Ovary (tissue), 9 donors: ENCODE data around the gene OTULIN. TPM values are rescaled to one million over a fixed set of nuclear protein-coding genes. Genes with fewer than 3 reads are reported as not detected.

ENCODE experiments used
- DNase-seq, 5 donors: peaks; one replicate each; pipeline ENCODE4 v3.0.0-alpha.2; 2019 to 2020
- H3K27ac ChIP-seq, 2 donors: fragments of 200-600 bp; one replicate each; pipeline versions ENCODE4 v1.5.1 to v1.8.0; 2019 to 2022
- H3K27me3 ChIP-seq: fragments of 200-600 bp; one replicate; pipeline ENCODE4 v1.8.0; 2022
- H3K36me3 ChIP-seq: fragments of 200-600 bp; sonication (generic); one replicate; pipeline ENCODE4 v1.5.1; 2019
- H3K4me1 ChIP-seq: one replicate; pipeline ENCODE4 v1.8.1; 2013; ENCODE audit warnings: mild to moderate bottlenecking, moderate library complexity; ENCODE audit not compliant: insufficient read depth
- H3K4me3 ChIP-seq: fragments of 200-600 bp; sonication (generic); one replicate; pipeline ENCODE4 v1.5.1; 2017
- H3K9me3 ChIP-seq, 2 donors: fragments of 200-600 bp in 1 of 2; sonication (generic) in 1 of 2; one replicate each; pipeline versions ENCODE4 v1.5.1 to v1.8.1; 2013 to 2019; ENCODE audit warnings: mild to moderate bottlenecking in 1 of 2, moderate library complexity in 1 of 2
- EP300 ChIP-seq: sonication (generic); formaldehyde crosslinking; IDR thresholded peaks from one replicate; pipeline ENCODE4 v1.6.1; 2017; ENCODE audit warnings: antibody characterized with exemption
- POLR2A ChIP-seq: fragments of 450-650 bp; IDR thresholded peaks from one replicate; pipeline ENCODE4 v1.6.1; 2017; ENCODE audit warnings: antibody characterized with exemption, mild to moderate bottlenecking, moderate library complexity
- WGBS, 3 donors: extraction: QIAGEN DNeasy Blood & Tissue Kit in 1 of 3; methylation state at CpG; one replicate each; pipeline versions ENCODE4 v1.1.5 to v1.1.7; 2013 to 2017; 5-methylcytosine and 5-hydroxymethylcytosine counted together
- intact Hi-C, 4 donors: fragments of 100-400 bp; cut with DNase I; formaldehyde crosslinking; loops; one replicate each; pipeline versions ENCODE4 v1.11.0 to v1.15.1; 2022 to 2023
- polyA plus RNA-seq, 2 donors: library from polyadenylated mRNA; stranded (reverse); fragments of 200-250 nt in 1 of 2; fragments of 350-450 nt in 1 of 2; fragmentation: Illumina TruSeq in 1 of 2; extraction: RNeasy Lipid Tissue Mini Kit (QIAGEN cat#74804) in 1 of 2; gene quantifications; one replicate each; pipeline ENCODE4 v1.2.3, GENCODE V29; 2013 to 2014
- total RNA-seq, 7 donors: library from RNA; depleted of rRNA in 2 of 7; stranded (reverse); fragments of >200 nt in 2 of 7; fragmentation: NEBNext Ultra II Directional in 3 of 7; extraction: Animal tissue kit (Norgen Biotek cat#: 25700) in 3 of 7; gene quantifications; one replicate each; pipeline versions ENCODE4 v1.1.0 to v1.2.4, GENCODE V29; 2016 to 2023
- TF ChIP-seq, protein P1 (sequence below), 3 donors: fragments of 450-650 bp in 2 of 3; fragments of 200-600 bp in 1 of 3; IDR thresholded peaks; one replicate each; pipeline versions ENCODE4 v1.5.1 to v1.8.0; 2016 to 2022; ENCODE audit warnings: antibody characterized with exemption in 3 of 3, mild to moderate bottlenecking in 1 of 3
- donor health status: DM: no; HTN: no; CAD: no; lungs with moderate emphysema.
- donor health status: DM: no; HTN: no; CAD: no.
- donor health status: Bipolar disorder and iron deficiency.
- donor health status: DM: yes; HTN: yes; CAD: no.
- donor health status: DM: no; HTN: no; CAD: no.
- donor health status: DM: yes; HTN: yes; CAD: no.

The OTULIN gene
- total and polyA plus RNA-seq, 9 donors = 4.1 to 29.3 (median 23.3) TPM

DNA sequence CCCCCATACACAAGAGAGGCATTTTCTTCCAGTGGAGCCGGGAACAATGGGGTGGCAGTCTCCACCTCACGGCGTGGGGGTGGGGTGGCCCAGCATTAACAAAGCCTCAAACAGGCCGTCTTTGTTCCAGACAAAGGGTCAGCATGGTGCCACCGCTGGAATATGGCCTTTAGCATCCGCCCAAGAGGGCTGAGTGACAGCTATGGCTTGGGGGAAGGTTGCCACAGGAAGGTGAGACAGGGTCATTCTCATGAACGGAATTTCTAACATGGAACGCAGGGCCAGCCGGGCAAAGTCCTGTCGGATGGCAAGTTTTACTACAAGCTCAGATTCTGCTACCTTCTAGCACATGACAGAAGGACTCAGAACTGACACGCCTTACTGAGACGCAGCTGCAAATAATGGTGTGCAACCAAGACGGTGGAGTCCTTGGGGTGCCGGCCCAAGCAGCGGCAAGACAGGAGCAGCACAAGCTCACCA, 64.0 kb downstream of the OTULIN start:
- Histone ChIP-seq H3K27me3 (no peaks in the 10 kb centered on the region), H3K4me3 (no peak overlapping the region), H3K4me1 (peaks cover 2% of the 10 kb centered on the region), H3K9me3 (no peaks in the 10 kb centered on the region), H3K36me3 (no peaks in the 10 kb centered on the region), H3K27ac (no peak overlapping the region)
- WGBS, 3 donors = 87 to 92% (median 89%) methylated on average over 15 of the region's 15 CpGs
- DNase-seq = no peak
- intact Hi-C loops = loop anchor here (5.0 kb wide), 2 partner anchors 274 to 279 kb away; no protein-coding TSS in a partner anchor
- TF ChIP-seq POLR2A = no peak
- no peak for TF ChIP-seq EP300
- TF ChIP-seq, protein P1, sequence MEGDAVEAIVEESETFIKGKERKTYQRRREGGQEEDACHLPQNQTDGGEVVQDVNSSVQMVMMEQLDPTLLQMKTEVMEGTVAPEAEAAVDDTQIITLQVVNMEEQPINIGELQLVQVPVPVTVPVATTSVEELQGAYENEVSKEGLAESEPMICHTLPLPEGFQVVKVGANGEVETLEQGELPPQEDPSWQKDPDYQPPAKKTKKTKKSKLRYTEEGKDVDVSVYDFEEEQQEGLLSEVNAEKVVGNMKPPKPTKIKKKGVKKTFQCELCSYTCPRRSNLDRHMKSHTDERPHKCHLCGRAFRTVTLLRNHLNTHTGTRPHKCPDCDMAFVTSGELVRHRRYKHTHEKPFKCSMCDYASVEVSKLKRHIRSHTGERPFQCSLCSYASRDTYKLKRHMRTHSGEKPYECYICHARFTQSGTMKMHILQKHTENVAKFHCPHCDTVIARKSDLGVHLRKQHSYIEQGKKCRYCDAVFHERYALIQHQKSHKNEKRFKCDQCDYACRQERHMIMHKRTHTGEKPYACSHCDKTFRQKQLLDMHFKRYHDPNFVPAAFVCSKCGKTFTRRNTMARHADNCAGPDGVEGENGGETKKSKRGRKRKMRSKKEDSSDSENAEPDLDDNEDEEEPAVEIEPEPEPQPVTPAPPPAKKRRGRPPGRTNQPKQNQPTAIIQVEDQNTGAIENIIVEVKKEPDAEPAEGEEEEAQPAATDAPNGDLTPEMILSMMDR (IDR thresholded peaks at IDR 0.05) = no peak

DNA sequence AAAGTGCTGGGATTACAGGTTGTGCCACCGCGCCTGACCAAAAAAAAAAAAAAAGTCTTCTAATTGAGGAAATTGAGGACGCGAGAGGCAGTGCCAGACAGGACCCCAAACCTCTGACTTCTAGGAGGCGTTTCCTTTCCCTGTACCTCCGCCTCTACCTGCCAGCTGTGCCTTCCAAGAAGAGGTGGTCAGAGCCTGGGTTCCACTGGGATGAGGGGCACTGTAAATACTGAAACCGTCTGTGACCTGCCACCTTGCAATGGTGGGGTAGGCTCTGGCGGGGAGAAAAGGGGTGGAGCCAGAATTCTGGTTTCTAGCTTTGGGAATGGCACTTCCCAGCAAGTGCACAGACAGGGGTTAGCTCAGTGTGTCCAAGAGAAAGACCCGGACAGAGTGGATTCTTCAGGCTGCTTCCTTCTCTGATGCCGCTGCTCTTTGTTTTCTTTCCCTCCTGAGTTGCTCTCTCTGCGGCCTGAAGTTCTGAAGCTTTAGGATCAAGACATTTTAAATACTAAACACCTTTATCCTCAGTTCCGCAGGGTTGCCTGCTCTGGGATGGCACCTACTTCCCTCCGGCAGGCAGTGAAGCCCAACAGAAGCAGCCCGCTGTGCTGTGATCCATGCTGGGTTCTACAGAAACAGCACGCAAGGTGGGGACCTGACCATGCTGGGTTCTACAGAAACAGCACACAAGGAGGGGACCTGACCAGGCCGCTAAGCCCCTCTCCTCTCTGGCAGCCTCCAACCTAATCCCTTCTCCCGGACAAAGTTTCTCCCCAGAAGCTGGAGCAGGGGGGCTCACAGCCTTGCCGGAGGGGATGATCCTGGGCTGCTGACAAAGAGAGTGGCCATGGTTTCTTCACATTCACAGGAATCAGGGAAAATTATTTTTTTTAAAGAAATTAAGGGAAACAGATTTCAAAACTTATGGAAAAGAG, 65.2 kb downstream of the OTULIN start:
- Histone ChIP-seq H3K4me3 (no peak overlapping the region), H3K4me1 (peaks cover 2% of the 10 kb centered on the region), H3K36me3 (no peaks in the 10 kb centered on the region), H3K27ac (no peak overlapping the region), H3K27me3 (no peaks in the 10 kb centered on the region), H3K9me3 (no peaks in the 10 kb centered on the region)
- WGBS, 3 donors = 92 to 94% (median 92%) methylated on average over 18 of the region's 18 CpGs
- TF ChIP-seq, protein P1 (IDR thresholded peaks at IDR 0.05) = no peak
- TF ChIP-seq EP300 = no peak
- no peak for TF ChIP-seq POLR2A
- intact Hi-C loops = loop anchor here (5.0 to 10.0 kb wide), 3 partner anchors 135 to 278 kb away; no protein-coding TSS in a partner anchor
- no peak for DNase-seq

DNA sequence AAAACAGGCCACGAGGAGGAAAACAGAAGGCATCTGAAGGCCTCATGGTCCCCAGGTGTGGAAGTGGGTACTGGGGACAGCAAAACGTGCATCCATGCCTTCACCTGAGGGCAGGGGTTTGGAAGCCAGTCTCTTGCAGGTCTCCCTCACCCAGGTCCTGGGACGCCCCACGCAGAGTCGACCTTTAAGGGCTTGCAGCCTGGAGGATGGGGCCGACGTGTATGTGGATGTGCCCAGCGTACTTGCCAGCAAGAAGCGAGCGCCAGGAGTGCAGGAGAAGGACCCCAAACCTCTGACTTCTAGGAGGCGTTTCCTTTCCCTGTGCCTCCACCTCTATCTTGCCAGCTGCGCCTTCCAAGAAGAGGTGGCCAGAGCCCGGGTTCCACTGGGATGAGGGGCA, 65.9 kb downstream of the OTULIN start:
- DNase-seq = no peak
- Histone ChIP-seq H3K4me3 (no peak overlapping the region), H3K36me3 (no peaks in the 10 kb centered on the region), H3K27ac (no peak overlapping the region), H3K4me1 (peaks cover 2% of the 10 kb centered on the region), H3K9me3 (no peaks in the 10 kb centered on the region), H3K27me3 (no peaks in the 10 kb centered on the region)
- intact Hi-C loops = loop anchor here in 1 of 4 donors (10.0 kb wide), 1 partner anchor 134 kb away; no protein-coding TSS in a partner anchor
- 89 to 95% (median 90%) methylated on average over 13 of the region's 13 CpGs for WGBS, 3 donors
- no peak for TF ChIP-seq POLR2A

DNA sequence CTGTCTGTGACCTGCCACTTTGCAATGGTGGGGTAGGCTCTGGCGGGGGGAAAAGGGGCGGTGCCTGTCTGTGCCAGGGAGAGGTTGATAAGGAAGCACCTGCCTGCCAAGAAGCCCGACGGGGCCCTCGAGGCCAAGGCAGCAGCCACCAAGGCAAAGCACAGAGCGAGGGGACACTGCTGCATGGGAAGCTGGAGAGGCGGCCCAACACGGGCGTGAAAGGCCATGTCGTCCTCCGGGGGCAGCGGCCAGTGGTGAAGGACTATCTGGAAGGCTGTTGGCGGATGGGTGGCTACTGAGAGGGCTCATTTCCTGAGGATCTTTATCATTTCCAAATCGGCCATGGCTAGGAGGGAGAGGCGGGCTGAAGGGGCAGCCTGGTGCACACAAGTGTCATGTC, 66.4 kb downstream of the OTULIN start:
- 84 to 86% (median 84%) methylated on average over 15 of the region's 15 CpGs for WGBS, 3 donors
- no peak for DNase-seq
- TF ChIP-seq, protein P1 (IDR thresholded peaks at IDR 0.05) = no peak
- TF ChIP-seq POLR2A (no peak), EP300 (no peak)
- Histone ChIP-seq H3K9me3 (no peaks in the 10 kb centered on the region), H3K36me3 (no peaks in the 10 kb centered on the region), H3K27ac (no peak overlapping the region), H3K4me3 (no peak overlapping the region), H3K4me1 (peaks cover 2% of the 10 kb centered on the region), H3K27me3 (no peaks in the 10 kb centered on the region)
- intact Hi-C loops = loop anchor here in 1 of 4 donors (10.0 kb wide), 1 partner anchor 134 kb away; no protein-coding TSS in a partner anchor

DNA sequence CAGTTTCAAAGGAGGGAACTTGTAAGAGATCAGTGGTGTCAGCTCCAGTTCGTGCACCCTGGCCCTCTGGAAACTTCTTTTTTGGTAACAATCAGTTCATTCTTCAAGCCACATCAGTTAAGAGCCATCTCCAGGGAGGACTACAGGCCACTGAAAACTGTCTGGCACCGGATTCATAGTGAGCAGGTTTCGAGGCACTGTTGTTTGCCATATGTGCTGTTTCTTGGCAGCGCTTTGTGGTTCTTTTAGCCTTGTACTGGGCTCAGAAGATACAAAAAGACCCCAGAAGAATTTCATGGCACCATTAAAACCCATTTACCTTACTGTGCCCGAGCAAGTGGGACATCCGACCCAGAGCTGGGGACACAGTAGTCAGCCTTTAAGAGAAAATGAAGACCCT, 68.5 kb downstream of the OTULIN start:
- no peak for DNase-seq
- H3K4me3 ChIP-seq = no peak overlapping the region
- H3K9me3 ChIP-seq = no peaks in the 10 kb centered on the region
- no peaks in the 10 kb centered on the region for H3K36me3 ChIP-seq
- H3K4me1 ChIP-seq = no peaks in the 10 kb centered on the region
- no peak overlapping the region for H3K27ac ChIP-seq
- H3K27me3 ChIP-seq = no peaks in the 10 kb centered on the region
- TF ChIP-seq EP300 (no peak), POLR2A (no peak)
- TF ChIP-seq, protein P1 (IDR thresholded peaks at IDR 0.05) = no peak
- intact Hi-C loops = loop anchor here in 1 of 4 donors (10.0 kb wide), 1 partner anchor 132 kb away; no protein-coding TSS in a partner anchor
- WGBS, 3 donors = 94 to 97% (median 94%) methylated on average over 6 of the region's 6 CpGs
